Activated CD8-positive, alpha-beta memory T cell treated with anti-CD3 and anti-CD28 coated beads for 1 hour (primary cell): ENCODE results near the gene PRTFDC1.
"Not testable (repeated sequence)": the region's sequence is repeated elsewhere in the genome, so short reads cannot be mapped to it uniquely, and the experiment has no call there.

Experiments used
- DNase-seq, 2 donors: peaks; one replicate each; pipeline ENCODE4 v3.0.0-alpha.2; 2020; ENCODE audit warnings: low read depth in 1 of 2; ENCODE audit errors: extremely low read depth in 1 of 2

PRTFDC1 gene

GRCh38 chr10:24849501-24850299 is 102.7 kb downstream of the PRTFDC1 start:
- no peak for DNase-seq

- no peak for DNase-seq
Observed at GRCh38 chr10:24849051-24849450, 103.4 kb downstream of the PRTFDC1 start.

GRCh38 chr10:24848195-24848594 is 104.2 kb downstream of the PRTFDC1 start:
- no peak for DNase-seq

- no peak for DNase-seq
Observed at GRCh38 chr10:24847112-24848070, 105.0 kb downstream of the PRTFDC1 start.

GRCh38 chr10:24844742-24845141 is 107.7 kb downstream of the PRTFDC1 start:
- no peak for DNase-seq

- DNase-seq: no peak
Observed at GRCh38 chr10:24843256-24843655, 109.2 kb downstream of the PRTFDC1 start.

- DNase-seq: no peak
Observed at GRCh38 chr10:24842856-24843255, 109.5 kb downstream of the PRTFDC1 start.

GRCh38 chr10:24841530-24841929 is 110.9 kb downstream of the PRTFDC1 start:
- no peak for DNase-seq

- DNase-seq: no peak
Observed at GRCh38 chr10:24840784-24841183, 111.6 kb downstream of the PRTFDC1 start.

- not testable (repeated sequence) for DNase-seq
Observed at GRCh38 chr10:24837781-24838180, 114.6 kb downstream of the PRTFDC1 start.

- DNase-seq: no peak
Observed at GRCh38 chr10:24834869-24835268, 117.5 kb downstream of the PRTFDC1 start.

GRCh38 chr10:24826009-24826408 is 126.4 kb downstream of the PRTFDC1 start:
- no peak for DNase-seq

GRCh38 chr10:24825551-24825950 is 126.9 kb downstream of the PRTFDC1 start:
- DNase-seq: no peak

GRCh38 chr10:24824536-24824935 is 127.9 kb downstream of the PRTFDC1 start:
- DNase-seq: no peak

- DNase-seq: no peak
Observed at GRCh38 chr10:24824124-24824523, 128.3 kb downstream of the PRTFDC1 start.

GRCh38 chr10:24822590-24822989 is 129.8 kb downstream of the PRTFDC1 start:
- no peak for DNase-seq

- DNase-seq: no peak
Observed at GRCh38 chr10:24821986-24822385, 130.4 kb downstream of the PRTFDC1 start.

- DNase-seq: no peak
Observed at GRCh38 chr10:24816868-24817396, 135.5 kb downstream of the PRTFDC1 start.

GRCh38 chr10:24814568-24815313 is 137.7 kb downstream of the PRTFDC1 start:
- DNase-seq: no peak

GRCh38 chr10:24813856-24814255 is 138.6 kb downstream of the PRTFDC1 start:
- DNase-seq: no peak

- DNase-seq: no peak
Observed at GRCh38 chr10:24806262-24806661, 146.1 kb downstream of the PRTFDC1 start.
